Muscle layer of duodenum (tissue), 2 donors: Measurements from ENCODE around the gene EXOC4.
"Not testable (repeated sequence)": the region's sequence is repeated elsewhere in the genome, so short reads cannot be mapped to it uniquely, and the experiment has no call there.

Experiments
- H3K27ac ChIP-seq: one replicate; pipeline ENCODE4 v1.7.0; 2013; ENCODE audit warnings: mild to moderate bottlenecking, low read length
- H3K27me3 ChIP-seq: one replicate; pipeline ENCODE4 v1.7.0; 2013; ENCODE audit warnings: low read depth, mild to moderate bottlenecking, control low read depth, low read length
- H3K36me3 ChIP-seq, 2 donors: one replicate each; pipeline ENCODE4 v1.7.0; 2013; ENCODE audit warnings: low read length in 2 of 2, control low read depth in 1 of 2, mild to moderate bottlenecking in 1 of 2; ENCODE audit not compliant: insufficient read depth in 2 of 2, control insufficient read depth in 1 of 2
- H3K4me1 ChIP-seq, 2 donors: one replicate each; pipeline ENCODE4 v1.7.0; 2013; ENCODE audit warnings: low read length in 2 of 2, mild to moderate bottlenecking in 2 of 2, control low read depth in 1 of 2, moderate library complexity in 1 of 2; ENCODE audit not compliant: insufficient read depth in 2 of 2, control insufficient read depth in 1 of 2
- H3K4me3 ChIP-seq, 2 donors: one replicate each; pipeline ENCODE4 v1.7.0; 2013; ENCODE audit warnings: low read length in 2 of 2, low read depth in 1 of 2, mild to moderate bottlenecking in 1 of 2
- H3K9me3 ChIP-seq, 2 donors: one replicate each; pipeline ENCODE4 v1.7.0; 2013; ENCODE audit warnings: low read length in 2 of 2, control low read depth in 1 of 2, mild to moderate bottlenecking in 1 of 2; ENCODE audit not compliant: control insufficient read depth in 1 of 2
- donor health status: healthy.

EXOC4 gene

GRCh38 chr7:133275446-133276095 is 22.7 kb downstream of the EXOC4 start:
- peaks cover 9 to 26% of the 10 kb centered on the region in 2 donors for H3K36me3 ChIP-seq
- no peaks in the 10 kb centered on the region for H3K9me3 ChIP-seq
- H3K27ac ChIP-seq: no peak overlapping the region
- H3K27me3 ChIP-seq: no peaks in the 10 kb centered on the region
- no peaks in the 10 kb centered on the region for H3K4me1 ChIP-seq
- no peak overlapping the region for H3K4me3 ChIP-seq

GRCh38 chr7:133278975-133279374 is 26.1 kb downstream of the EXOC4 start:
- H3K4me3 ChIP-seq, H3K9me3 ChIP-seq, H3K27ac ChIP-seq, H3K4me1 ChIP-seq, H3K27me3 ChIP-seq: not testable (repeated sequence)
- peaks cover 9 to 26% of the 10 kb centered on the region in 2 donors for H3K36me3 ChIP-seq

DNA sequence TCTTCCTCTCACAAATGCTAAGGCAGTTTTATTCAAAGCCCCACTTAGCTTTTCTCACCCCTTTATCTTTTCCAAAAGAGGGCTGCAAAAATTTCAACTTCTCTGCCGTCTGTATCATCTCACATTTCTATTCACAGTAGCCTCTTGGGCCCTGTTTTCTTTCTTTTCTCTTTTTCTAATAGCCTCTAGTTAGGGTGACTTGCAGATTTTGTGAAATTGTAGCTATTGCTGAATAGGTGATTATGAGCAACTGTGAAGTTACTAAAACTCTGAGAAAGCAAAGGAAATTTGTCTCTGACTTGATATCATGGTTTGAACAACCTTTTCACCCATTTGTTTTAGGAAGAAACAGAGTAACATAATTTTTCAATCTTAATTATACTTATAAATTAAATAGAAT is 29.2 kb downstream of the EXOC4 start:
- Histone ChIP-seq H3K4me3 (no peak overlapping the region), H3K27ac (no peak overlapping the region), H3K9me3 (no peaks in the 10 kb centered on the region), H3K4me1 (no peaks in the 10 kb centered on the region), H3K27me3 (no peaks in the 10 kb centered on the region), H3K36me3 (peaks cover 5 to 12% of the 10 kb centered on the region in 2 donors)

DNA sequence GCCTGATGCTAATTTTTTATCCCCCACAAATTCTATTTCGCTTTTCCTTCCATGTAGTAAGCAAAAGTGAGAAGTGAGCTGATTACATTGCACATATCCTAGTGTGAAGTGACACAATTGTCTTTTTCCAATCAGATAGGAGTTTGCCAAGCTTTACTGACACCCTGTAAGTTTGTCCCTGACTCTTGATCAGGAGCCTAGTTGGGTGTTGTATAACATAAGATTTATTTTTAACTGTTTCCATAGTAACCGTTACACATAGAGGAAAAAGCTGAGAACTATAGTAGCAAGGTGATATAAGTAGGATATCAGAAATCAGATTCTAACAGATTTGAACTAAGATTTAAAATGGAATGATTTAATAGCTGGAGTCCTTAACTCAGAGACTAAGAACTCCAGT is 31.2 kb downstream of the EXOC4 start:
- Histone ChIP-seq H3K4me3 (no peak overlapping the region), H3K27ac (no peak overlapping the region), H3K27me3 (no peaks in the 10 kb centered on the region), H3K9me3 (no peaks in the 10 kb centered on the region), H3K4me1 (no peaks in the 10 kb centered on the region), H3K36me3 (peaks cover 3 to 5% of the 10 kb centered on the region in 2 donors)

- H3K9me3 ChIP-seq: no peaks in the 10 kb centered on the region
- H3K27me3 ChIP-seq: no peaks in the 10 kb centered on the region
- H3K27ac ChIP-seq: no peak overlapping the region
- H3K4me3 ChIP-seq: no peak overlapping the region
- peaks cover 6 to 7% of the 10 kb centered on the region in 2 donors for H3K36me3 ChIP-seq
- H3K4me1 ChIP-seq: no peaks in the 10 kb centered on the region
Observed at GRCh38 chr7:133288970-133289369, 36.1 kb downstream of the EXOC4 start.

DNA sequence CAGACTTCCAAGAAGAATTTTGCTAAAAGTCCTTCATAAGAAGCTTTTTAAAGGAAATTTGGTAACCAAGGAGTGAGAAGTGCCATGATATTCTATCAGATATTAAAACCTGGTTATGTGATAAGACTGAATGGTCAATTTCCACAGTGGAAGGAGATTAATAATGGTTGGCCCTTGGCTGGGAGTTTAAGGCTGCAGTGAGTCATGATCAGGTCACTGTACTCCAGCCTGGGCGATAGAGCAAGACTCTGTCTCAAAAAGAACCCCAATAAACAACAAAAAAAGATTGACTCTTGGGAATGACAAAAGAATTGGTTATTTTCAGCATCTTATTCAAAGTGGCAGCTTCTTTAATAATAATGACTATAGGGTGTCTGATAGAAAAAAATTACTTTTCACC is 37.2 kb downstream of the EXOC4 start:
- H3K36me3 ChIP-seq: peaks cover 6 to 7% of the 10 kb centered on the region in 2 donors
- no peak overlapping the region for H3K4me3 ChIP-seq
- H3K27ac ChIP-seq: no peak overlapping the region
- H3K9me3 ChIP-seq: no peaks in the 10 kb centered on the region
- no peaks in the 10 kb centered on the region for H3K4me1 ChIP-seq
- no peaks in the 10 kb centered on the region for H3K27me3 ChIP-seq

DNA sequence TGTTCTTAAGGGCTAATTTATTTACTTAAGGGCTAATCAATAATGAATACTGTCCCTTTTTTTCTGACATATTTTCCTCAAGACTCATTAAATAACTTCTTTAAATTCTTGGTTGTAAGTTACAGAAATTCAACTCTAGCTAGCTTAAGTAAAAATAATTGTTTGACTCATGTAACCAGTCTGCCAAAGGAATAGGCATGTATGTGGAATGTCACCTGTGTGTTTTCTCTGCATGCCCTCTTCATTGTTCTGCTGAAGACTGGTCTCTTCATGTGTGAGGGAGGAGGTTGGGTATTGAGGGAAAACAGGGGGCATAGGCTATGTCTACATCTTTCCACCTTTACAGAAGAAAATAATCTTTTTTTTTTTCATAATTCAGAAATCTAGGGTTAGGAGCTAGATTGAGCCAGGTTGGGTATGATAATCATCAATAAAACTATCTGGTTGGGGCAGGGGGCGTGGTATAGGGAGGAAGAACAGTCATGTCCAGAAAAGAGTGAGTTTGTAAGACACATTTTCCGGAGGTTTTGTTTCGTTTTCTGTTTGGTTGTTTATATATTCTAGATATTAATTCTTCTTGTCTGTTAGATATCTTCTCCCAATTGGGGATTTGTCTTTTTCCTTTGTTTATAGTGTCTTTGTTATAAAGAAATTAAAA is 37.9 kb downstream of the EXOC4 start:
- no peaks in the 10 kb centered on the region for H3K27me3 ChIP-seq
- H3K9me3 ChIP-seq: no peaks in the 10 kb centered on the region
- no peak overlapping the region for H3K27ac ChIP-seq
- no peaks in the 10 kb centered on the region for H3K4me1 ChIP-seq
- H3K4me3 ChIP-seq: no peak overlapping the region
- peaks cover 6 to 7% of the 10 kb centered on the region in 2 donors for H3K36me3 ChIP-seq

DNA sequence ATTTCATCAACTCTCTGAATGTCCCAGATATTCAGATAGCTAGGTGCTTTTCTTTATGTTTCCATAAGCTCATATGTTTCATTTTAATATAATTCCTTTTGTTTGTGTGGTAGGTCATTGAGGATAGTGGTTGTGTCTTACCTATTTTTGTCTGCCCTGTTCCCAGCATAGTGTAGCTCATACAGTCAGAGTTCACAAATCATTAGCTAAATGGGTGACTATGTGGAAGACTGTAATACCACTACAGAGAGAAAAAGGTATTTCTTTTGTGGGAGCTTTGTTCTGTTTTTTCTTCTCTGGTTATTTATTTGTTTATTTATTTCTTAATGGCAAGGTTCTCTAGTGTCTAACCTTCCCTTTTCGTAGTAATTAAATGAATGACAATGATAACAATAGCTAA is 39.8 kb downstream of the EXOC4 start:
- H3K9me3 ChIP-seq: no peaks in the 10 kb centered on the region
- no peaks in the 10 kb centered on the region for H3K4me1 ChIP-seq
- H3K27me3 ChIP-seq: no peaks in the 10 kb centered on the region
- H3K4me3 ChIP-seq: no peak overlapping the region
- H3K36me3 ChIP-seq: peaks cover 6 to 7% of the 10 kb centered on the region in 2 donors
- H3K27ac ChIP-seq: no peak overlapping the region

- Histone ChIP-seq H3K9me3 (no peaks in the 10 kb centered on the region), H3K4me1 (no peaks in the 10 kb centered on the region), H3K36me3 (peaks cover 6 to 7% of the 10 kb centered on the region in 2 donors)
Observed at GRCh38 chr7:133293384-133294160, 40.7 kb downstream of the EXOC4 start.

DNA sequence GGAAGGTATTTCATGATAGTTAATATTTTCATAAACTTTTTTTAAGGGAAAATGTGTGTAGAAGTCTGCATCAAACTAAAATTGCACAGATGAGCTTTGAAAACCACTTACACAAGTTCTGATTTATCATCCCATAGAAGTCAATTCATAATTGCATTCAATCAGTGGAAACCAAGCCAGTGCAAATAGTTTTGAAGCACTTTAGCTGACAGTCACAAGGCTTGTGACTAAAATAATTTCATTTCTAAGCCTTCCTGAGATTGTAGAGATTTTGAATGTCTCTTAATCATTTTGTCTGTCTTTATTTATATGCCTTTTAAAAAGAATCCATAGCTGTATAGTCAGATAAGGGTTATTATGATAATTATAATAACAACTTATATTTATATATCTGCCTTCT is 41.4 kb downstream of the EXOC4 start:
- Histone ChIP-seq H3K36me3 (peaks cover 0 to 3% of the 10 kb centered on the region in 2 donors), H3K4me3 (no peak overlapping the region), H3K27ac (no peak overlapping the region), H3K9me3 (no peaks in the 10 kb centered on the region), H3K27me3 (no peaks in the 10 kb centered on the region), H3K4me1 (no peaks in the 10 kb centered on the region)

More at GRCh38 chr7:133293384-133294160, 40.7 kb downstream of the EXOC4 start:
- Histone ChIP-seq H3K27ac (no peak overlapping the region), H3K27me3 (no peaks in the 10 kb centered on the region), H3K4me3 (no peak overlapping the region)

GRCh38 chr7:133295484-133295883 is 42.6 kb downstream of the EXOC4 start:
- Histone ChIP-seq H3K36me3 (peaks cover 0 to 3% of the 10 kb centered on the region in 2 donors), H3K4me1 (no peaks in the 10 kb centered on the region), H3K9me3 (no peaks in the 10 kb centered on the region), H3K27me3 (no peaks in the 10 kb centered on the region), H3K4me3 (no peak overlapping the region), H3K27ac (no peak overlapping the region)
